Measurements from ENCODE around the gene ZNF749. TPM values are rescaled to one million over a fixed set of nuclear protein-coding genes. Genes with fewer than 3 reads are reported as not detected.

ZNF749 gene
- polyA plus RNA-seq (2013, experiment 1 of 2) = 18.6 TPM
- polyA plus RNA-seq (2013, experiment 2 of 2) = 17.8 TPM

GRCh38 chr19:57435062-57435978 is at the start of gene ZNF749:
TSS of gene ZNF749 (plus strand) at chr19:57435325. CDS start at chr19:57435579, 254 bp downstream.
- Histone ChIP-seq H3K4me3 (ENCODE audit: low read length) (peak within 1 kb of the TSS; percentile 67), H3K4ac (ENCODE audit: low read depth, low read length) (no peak within 1 kb of the TSS), H3K27me3 (ENCODE audit: insufficient read depth, low read length, poor library complexity) (no peaks in the 10 kb centered on the region), H3K18ac (ENCODE audit: low read length) (peak within 1 kb of the TSS; percentile 62), H2BK15ac (replicated peaks; ENCODE audit: low read depth) (no peak within 1 kb of the TSS), H2BK120ac (ENCODE audit: low read depth, low read length) (no peak within 1 kb of the TSS), H2BK5ac (ENCODE audit: low read length) (no peak within 1 kb of the TSS), H3K79me2 (ENCODE audit: control insufficient read depth, insufficient read depth, low read length) (peaks cover 39% of the 10 kb centered on the region), H3K4me1 (ENCODE audit: control insufficient read depth, low read depth, low read length) (peaks cover 6% of the 10 kb centered on the region), H4K5ac (ENCODE audit: low read length) (no peak within 1 kb of the TSS), H4K8ac (ENCODE audit: low read depth, low read length) (peak within 1 kb of the TSS; percentile 94), H3K27ac (ENCODE audit: low read depth, low read length) (peak within 1 kb of the TSS; percentile 72), H3K79me1 (ENCODE audit: low read length) (peaks cover 30% of the 10 kb centered on the region), H3K9ac (ENCODE audit: low read length) (peak within 1 kb of the TSS; percentile 91), H3K4me2 (ENCODE audit: low read length) (peak within 1 kb of the TSS; percentile 97), H2AK5ac (ENCODE audit: low read length) (peak within 1 kb of the TSS; percentile 43), H3K36me3 (ENCODE audit: control insufficient read depth, insufficient read depth, low read length) (no peaks in the 10 kb centered on the region), H3K56ac (ENCODE audit: low read length) (peak within 1 kb of the TSS; percentile 96), H3K23ac (ENCODE audit: low read length) (peak within 1 kb of the TSS; percentile 68)
- no CpG with 5 or more reads among the region's 61 CpGs for WGBS (ENCODE audit: extremely low coverage, insufficient coverage, low lambda C conversion rate)
- peak; percentile 100 for DNase-seq

GRCh38 chr19:57389194-57389729 is 45.9 kb upstream of the ZNF749 start:
- Histone ChIP-seq H2BK5ac (ENCODE audit: low read length) (peak overlapping the region; percentile 45), H3K23ac (ENCODE audit: low read length) (no peak overlapping the region), H4K5ac (ENCODE audit: low read length) (peak overlapping the region; percentile 100), H3K27me3 (ENCODE audit: insufficient read depth, low read length, poor library complexity) (no peaks in the 10 kb centered on the region), H3K4me2 (ENCODE audit: low read length) (peak overlapping the region; percentile 45), H3K79me1 (ENCODE audit: low read length) (peaks cover 10% of the 10 kb centered on the region), H2BK15ac (replicated peaks; ENCODE audit: low read depth) (no peak overlapping the region), H3K79me2 (ENCODE audit: control insufficient read depth, insufficient read depth, low read length) (peaks cover 12% of the 10 kb centered on the region), H3K56ac (ENCODE audit: low read length) (peak overlapping the region; percentile 85), H2AK5ac (ENCODE audit: low read length) (peak overlapping the region; percentile 62), H3K27ac (ENCODE audit: low read depth, low read length) (no peak overlapping the region), H3K4ac (ENCODE audit: low read depth, low read length) (no peak overlapping the region), H2BK120ac (ENCODE audit: low read depth, low read length) (no peak overlapping the region), H3K4me3 (ENCODE audit: low read length) (no peak overlapping the region), H3K18ac (ENCODE audit: low read length) (no peak overlapping the region), H3K4me1 (ENCODE audit: control insufficient read depth, low read depth, low read length) (peaks cover 4% of the 10 kb centered on the region), H4K8ac (ENCODE audit: low read depth, low read length) (no peak overlapping the region), H3K36me3 (ENCODE audit: control insufficient read depth, insufficient read depth, low read length) (no peaks in the 10 kb centered on the region), H3K9ac (ENCODE audit: low read length) (peak overlapping the region; percentile 58)
- no peak for DNase-seq
- no CpG with 5 or more reads among the region's 11 CpGs for WGBS (ENCODE audit: extremely low coverage, insufficient coverage, low lambda C conversion rate)

- WGBS (ENCODE audit: extremely low coverage, insufficient coverage, low lambda C conversion rate) = no CpG with 5 or more reads among the region's 50 CpGs
- DNase-seq = peak; percentile 100
- peak within 1 kb of the TSS; percentile 62 for H2AK5ac ChIP-seq (ENCODE audit: low read length)
- H3K4me1 ChIP-seq (ENCODE audit: control insufficient read depth, low read depth, low read length) = peaks cover 4% of the 10 kb centered on the region
- H3K27ac ChIP-seq (ENCODE audit: low read depth, low read length) = peak within 1 kb of the TSS; percentile 44
- H3K4ac ChIP-seq (ENCODE audit: low read depth, low read length) = peak within 1 kb of the TSS; percentile 39
- H2BK5ac ChIP-seq (ENCODE audit: low read length) = peak within 1 kb of the TSS; percentile 45
- H3K27me3 ChIP-seq (ENCODE audit: insufficient read depth, low read length, poor library complexity) = no peaks in the 10 kb centered on the region
- peak within 1 kb of the TSS; percentile 61 for H3K18ac ChIP-seq (ENCODE audit: low read length)
- peak within 1 kb of the TSS; percentile 85 for H3K56ac ChIP-seq (ENCODE audit: low read length)
- peak within 1 kb of the TSS; percentile 100 for H4K5ac ChIP-seq (ENCODE audit: low read length)
- no peak within 1 kb of the TSS for H2BK120ac ChIP-seq (ENCODE audit: low read depth, low read length)
- H3K79me2 ChIP-seq (ENCODE audit: control insufficient read depth, insufficient read depth, low read length) = peaks cover 12% of the 10 kb centered on the region
- H2BK15ac ChIP-seq (replicated peaks; ENCODE audit: low read depth) = no peak within 1 kb of the TSS
- peak within 1 kb of the TSS; percentile 78 for H3K9ac ChIP-seq (ENCODE audit: low read length)
- H3K23ac ChIP-seq (ENCODE audit: low read length) = no peak within 1 kb of the TSS
- no peaks in the 10 kb centered on the region for H3K36me3 ChIP-seq (ENCODE audit: control insufficient read depth, insufficient read depth, low read length)
- H3K4me2 ChIP-seq (ENCODE audit: low read length) = peak within 1 kb of the TSS; percentile 71
- H3K4me3 ChIP-seq (ENCODE audit: low read length) = peak within 1 kb of the TSS; percentile 74
- H3K79me1 ChIP-seq (ENCODE audit: low read length) = peaks cover 10% of the 10 kb centered on the region
- H4K8ac ChIP-seq (ENCODE audit: low read depth, low read length) = no peak within 1 kb of the TSS
Measured at GRCh38 chr19:57389730-57390598, 45.2 kb upstream of the ZNF749 start, which contains the start of gene ZNF548. TSS of gene ZNF548 (plus strand) at chr19:57389854. CDS start at chr19:57390100, 246 bp downstream.

- Histone ChIP-seq H3K18ac (ENCODE audit: low read length) (no peak overlapping the region), H3K4me3 (ENCODE audit: low read length) (no peak overlapping the region), H3K79me2 (ENCODE audit: control insufficient read depth, insufficient read depth, low read length) (peaks cover 6% of the 10 kb centered on the region), H4K5ac (ENCODE audit: low read length) (no peak overlapping the region), H3K56ac (ENCODE audit: low read length) (no peak overlapping the region), H3K9ac (ENCODE audit: low read length) (no peak overlapping the region), H3K36me3 (ENCODE audit: control insufficient read depth, insufficient read depth, low read length) (peaks cover 2% of the 10 kb centered on the region), H4K8ac (ENCODE audit: low read depth, low read length) (no peak overlapping the region), H3K27ac (ENCODE audit: low read depth, low read length) (no peak overlapping the region), H2BK15ac (replicated peaks; ENCODE audit: low read depth) (no peak overlapping the region), H3K27me3 (ENCODE audit: insufficient read depth, low read length, poor library complexity) (no peaks in the 10 kb centered on the region), H3K4ac (ENCODE audit: low read depth, low read length) (no peak overlapping the region), H2BK5ac (ENCODE audit: low read length) (no peak overlapping the region), H3K79me1 (ENCODE audit: low read length) (peaks cover 4% of the 10 kb centered on the region), H3K4me2 (ENCODE audit: low read length) (no peak overlapping the region), H3K23ac (ENCODE audit: low read length) (no peak overlapping the region), H3K4me1 (ENCODE audit: control insufficient read depth, low read depth, low read length) (no peaks in the 10 kb centered on the region), H2BK120ac (ENCODE audit: low read depth, low read length) (no peak overlapping the region), H2AK5ac (ENCODE audit: low read length) (no peak overlapping the region)
- DNase-seq = no peak
- WGBS (ENCODE audit: extremely low coverage, insufficient coverage, low lambda C conversion rate) = no CpG with 5 or more reads among the region's 5 CpGs
Measured at GRCh38 chr19:57395710-57396109, 39.4 kb upstream of the ZNF749 start.

GRCh38 chr19:57398868-57399267 is 36.3 kb upstream of the ZNF749 start:
- H3K18ac ChIP-seq (ENCODE audit: low read length) = no peak overlapping the region
- no peak overlapping the region for H3K27ac ChIP-seq (ENCODE audit: low read depth, low read length)
- no peaks in the 10 kb centered on the region for H3K79me2 ChIP-seq (ENCODE audit: control insufficient read depth, insufficient read depth, low read length)
- no peaks in the 10 kb centered on the region for H3K27me3 ChIP-seq (ENCODE audit: insufficient read depth, low read length, poor library complexity)
- H3K4me1 ChIP-seq (ENCODE audit: control insufficient read depth, low read depth, low read length) = no peaks in the 10 kb centered on the region
- no peak overlapping the region for H3K4me3 ChIP-seq (ENCODE audit: low read length)
- no peak overlapping the region for H2BK15ac ChIP-seq (replicated peaks; ENCODE audit: low read depth)
- H3K4ac ChIP-seq (ENCODE audit: low read depth, low read length) = no peak overlapping the region
- no peak overlapping the region for H3K56ac ChIP-seq (ENCODE audit: low read length)
- no peak for DNase-seq
- no peak overlapping the region for H3K4me2 ChIP-seq (ENCODE audit: low read length)
- H2AK5ac ChIP-seq (ENCODE audit: low read length) = no peak overlapping the region
- no peak overlapping the region for H2BK120ac ChIP-seq (ENCODE audit: low read depth, low read length)
- H4K5ac ChIP-seq (ENCODE audit: low read length) = no peak overlapping the region
- no peak overlapping the region for H4K8ac ChIP-seq (ENCODE audit: low read depth, low read length)
- no peak overlapping the region for H3K23ac ChIP-seq (ENCODE audit: low read length)
- no peak overlapping the region for H2BK5ac ChIP-seq (ENCODE audit: low read length)
- H3K36me3 ChIP-seq (ENCODE audit: control insufficient read depth, insufficient read depth, low read length) = peaks cover 2% of the 10 kb centered on the region
- H3K9ac ChIP-seq (ENCODE audit: low read length) = no peak overlapping the region
- WGBS (ENCODE audit: extremely low coverage, insufficient coverage, low lambda C conversion rate) = no CpG with 5 or more reads among the region's 5 CpGs
- no peaks in the 10 kb centered on the region for H3K79me1 ChIP-seq (ENCODE audit: low read length)

Measured in mesendoderm (in vitro differentiated cells).